ENCODE results near the gene CEP250.

GRCh38 chr20:35474303-35474871 is 19.0 kb downstream of the CEP250 start:
- TF ChIP-seq CTCF (tag by site-specific recombination; IDR thresholded peaks at IDR 0.05) (no peak), PRDM4 (tag by site-specific recombination; IDR thresholded peaks at IDR 0.05) (no peak), ZNF513 (tag by site-specific recombination; IDR thresholded peaks at IDR 0.05) (no peak), ZNF580 (tag by site-specific recombination; IDR thresholded peaks at IDR 0.05) (no peak), MYNN (tag by site-specific recombination; IDR thresholded peaks at IDR 0.05; ENCODE audit: borderline replicate concordance) (no peak), ZFP3 (tag by site-specific recombination; IDR thresholded peaks at IDR 0.05; ENCODE audit: low read depth) (no peak), ZNF174 (tag by site-specific recombination; IDR thresholded peaks at IDR 0.05) (no peak), ZNF600 (tag by site-specific recombination; IDR thresholded peaks at IDR 0.05) (no peak), SP2 (tag by site-specific recombination; IDR thresholded peaks at IDR 0.05) (no peak), ZNF548 (tag by site-specific recombination; IDR thresholded peaks at IDR 0.05) (no peak), REST (tag by site-specific recombination; IDR thresholded peaks at IDR 0.05) (no peak)

Data from HEK293 (cell line).